GM18507 (cell line): Measurements from ENCODE around the gene KCTD21.
"Not testable (repeated sequence)": the region's sequence is repeated elsewhere in the genome, so short reads cannot be mapped to it uniquely, and the experiment has no call there.

Experiments used
- DNase-seq: peaks from one replicate; pipeline ENCODE4 v3.0.0; 2011; ENCODE audit warnings: low read depth; ENCODE audit not compliant: insufficient read length; ENCODE audit errors: extremely low spot score
- FAIRE-seq: peaks from 2 replicates; lab custom pipeline; 2011; peaks lifted over from hg19 to GRCh38; lab: Jason Lieb, UNC

KCTD21 gene, protein sequence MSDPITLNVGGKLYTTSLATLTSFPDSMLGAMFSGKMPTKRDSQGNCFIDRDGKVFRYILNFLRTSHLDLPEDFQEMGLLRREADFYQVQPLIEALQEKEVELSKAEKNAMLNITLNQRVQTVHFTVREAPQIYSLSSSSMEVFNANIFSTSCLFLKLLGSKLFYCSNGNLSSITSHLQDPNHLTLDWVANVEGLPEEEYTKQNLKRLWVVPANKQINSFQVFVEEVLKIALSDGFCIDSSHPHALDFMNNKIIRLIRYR

DNA sequence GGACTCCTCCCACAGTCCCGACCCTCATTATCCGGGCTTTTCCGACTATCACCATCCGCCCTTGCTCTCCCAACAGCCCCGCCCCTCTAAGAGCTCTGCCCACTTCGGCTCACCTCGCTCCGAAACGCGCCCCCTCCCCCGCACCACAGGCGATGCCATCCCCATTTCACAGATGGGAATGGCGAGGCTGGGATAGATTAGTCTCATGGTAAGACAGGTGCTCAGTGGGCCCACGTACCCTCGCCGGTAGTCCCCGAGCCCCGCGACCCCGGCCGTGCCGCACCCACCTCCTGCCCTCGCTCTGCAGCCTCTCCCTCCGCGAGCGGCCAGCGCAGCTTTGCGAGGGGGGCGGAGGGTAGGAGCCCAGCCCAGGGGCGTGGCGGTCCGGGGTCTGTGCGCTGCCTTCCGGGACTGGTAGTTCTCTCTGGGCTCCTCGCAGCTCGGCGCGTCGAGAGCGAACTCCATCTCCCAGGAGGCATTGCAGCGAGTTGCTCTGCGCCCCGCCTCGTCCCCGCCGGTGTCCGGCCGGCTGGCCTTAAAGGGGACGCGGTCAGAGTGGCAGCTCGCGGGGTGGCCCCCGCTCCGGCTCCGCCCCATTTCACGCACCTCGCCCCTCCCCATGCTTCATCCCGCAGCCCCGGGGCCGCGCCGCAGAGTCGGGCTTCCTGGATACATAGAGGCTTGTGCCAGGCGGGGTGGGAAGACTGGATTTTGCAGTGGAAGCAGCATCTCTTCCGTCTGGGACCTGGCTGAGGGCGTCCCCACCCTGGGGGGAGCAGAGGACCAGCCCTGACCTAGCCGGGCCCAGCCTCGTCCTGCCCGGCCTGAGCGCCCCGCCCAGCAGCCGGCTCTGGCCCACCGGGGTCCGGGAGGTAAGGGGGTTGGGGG is at the start of gene KCTD21, which contains the start of gene USP35:
KCTD21 (minus strand) TSS at position 341 of the 888 bp plus-strand sequence. CDS start 14,072 bp downstream, outside the sequence.
USP35 (plus strand) TSS at position 634 of the 888 bp plus-strand sequence. CDS start 7,327 bp downstream, outside the sequence.
- FAIRE-seq (peak; percentile 96), DNase-seq (peak; percentile 94)

DNA sequence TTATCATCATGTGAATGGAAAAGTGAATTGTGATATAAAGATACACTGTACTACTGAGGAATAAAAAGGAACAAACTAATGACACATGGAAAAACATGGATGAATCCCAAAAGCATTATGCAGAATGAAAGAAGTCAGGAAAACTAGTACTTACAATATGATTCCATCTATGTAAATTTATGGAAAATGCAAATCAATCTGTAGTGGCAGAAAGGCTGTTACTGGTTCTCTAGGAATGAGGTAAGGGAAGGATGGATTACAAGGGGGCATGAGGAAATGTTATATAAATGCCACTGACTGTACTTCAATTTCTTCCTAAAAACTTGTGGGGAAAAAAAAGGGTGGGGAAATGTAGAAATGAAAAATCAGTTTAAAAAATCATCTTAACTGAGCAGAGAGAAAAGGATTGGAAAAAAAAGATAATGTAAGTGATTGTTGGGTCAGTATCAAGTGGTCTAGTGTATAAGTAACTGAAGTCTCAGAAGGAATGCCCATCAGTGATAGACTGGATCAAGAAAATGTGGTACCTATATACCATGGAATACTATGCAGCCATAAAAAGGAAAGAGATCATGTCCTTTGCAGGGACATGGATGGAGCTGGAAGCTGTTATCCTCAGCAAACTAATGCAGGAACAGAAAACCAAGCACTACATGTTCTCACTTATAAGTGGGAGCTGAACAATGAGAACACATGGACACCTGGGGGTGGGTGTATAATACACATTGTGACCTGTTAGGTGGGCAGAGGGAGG is 49.0 kb upstream of the KCTD21 start:
- FAIRE-seq (no peak), DNase-seq (no peak)

DNA sequence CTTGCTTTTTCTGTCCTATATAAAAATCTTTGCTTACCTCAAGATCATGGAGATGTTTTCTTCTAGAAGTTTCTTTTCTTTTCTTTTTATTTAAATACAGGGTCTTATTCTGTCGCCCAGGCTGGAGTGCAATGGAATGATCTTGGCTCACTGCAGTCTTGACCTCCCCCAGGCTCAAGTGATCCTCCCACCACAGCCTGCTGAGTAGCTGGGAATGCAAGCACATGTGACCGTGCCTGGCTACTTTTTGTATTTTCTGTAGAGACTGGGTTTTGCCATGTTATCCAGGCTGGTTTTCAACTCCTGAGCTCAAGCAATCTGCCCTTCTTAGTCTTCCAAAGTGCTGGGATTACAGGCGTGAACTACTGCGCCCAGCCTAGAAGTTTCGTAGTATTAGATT is 45.6 kb upstream of the KCTD21 start:
- FAIRE-seq = no peak

DNA sequence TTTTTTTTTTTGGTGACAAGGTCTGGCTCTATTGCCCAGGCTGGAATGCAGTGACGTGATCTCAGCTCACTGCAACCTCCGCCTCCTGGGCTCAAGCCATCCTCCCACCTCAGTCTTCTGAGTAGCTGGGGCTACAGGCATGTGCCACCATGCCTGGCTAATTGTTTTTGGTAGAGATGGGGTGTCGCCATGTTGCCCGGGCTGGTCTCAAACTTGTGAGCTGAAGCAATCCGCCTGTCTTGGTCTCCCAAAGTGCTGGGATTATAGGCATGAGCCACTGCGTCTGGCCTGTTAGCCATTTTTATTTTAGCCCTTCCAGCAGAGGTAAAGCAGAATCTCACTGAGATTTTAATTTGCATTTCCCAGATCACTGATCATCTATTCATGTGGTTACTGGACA is 44.6 kb upstream of the KCTD21 start:
- not testable (repeated sequence) for FAIRE-seq, DNase-seq

More for the DNA sequence above, 45.6 kb upstream of the KCTD21 start:
- no peak for DNase-seq

DNA sequence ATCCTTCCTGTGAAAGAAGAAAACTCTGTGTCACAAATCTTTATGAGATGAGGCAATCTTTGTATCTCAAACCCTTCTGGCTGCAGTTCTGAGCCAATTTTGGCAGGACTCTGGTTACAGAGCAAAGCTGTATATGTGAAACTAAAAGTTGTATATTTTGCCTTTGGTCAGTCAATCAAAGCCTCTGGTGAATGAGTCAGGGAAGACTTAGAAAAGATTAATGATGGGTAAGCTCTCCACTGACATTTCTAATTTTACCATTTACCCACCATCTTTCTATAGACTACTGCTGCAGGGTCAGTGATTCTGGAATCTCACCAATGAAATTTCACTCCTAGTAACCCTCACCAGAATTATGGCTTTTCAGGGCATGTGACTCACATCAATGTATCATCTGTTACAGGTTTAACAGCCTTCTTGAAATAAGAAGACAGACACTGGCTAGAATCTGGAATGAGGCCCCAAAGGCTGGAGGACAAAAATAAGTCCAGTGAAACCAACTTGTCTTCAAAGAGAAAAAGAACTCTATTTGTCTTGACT is 43.6 kb upstream of the KCTD21 start:
- FAIRE-seq (no peak), DNase-seq (no peak)

DNA sequence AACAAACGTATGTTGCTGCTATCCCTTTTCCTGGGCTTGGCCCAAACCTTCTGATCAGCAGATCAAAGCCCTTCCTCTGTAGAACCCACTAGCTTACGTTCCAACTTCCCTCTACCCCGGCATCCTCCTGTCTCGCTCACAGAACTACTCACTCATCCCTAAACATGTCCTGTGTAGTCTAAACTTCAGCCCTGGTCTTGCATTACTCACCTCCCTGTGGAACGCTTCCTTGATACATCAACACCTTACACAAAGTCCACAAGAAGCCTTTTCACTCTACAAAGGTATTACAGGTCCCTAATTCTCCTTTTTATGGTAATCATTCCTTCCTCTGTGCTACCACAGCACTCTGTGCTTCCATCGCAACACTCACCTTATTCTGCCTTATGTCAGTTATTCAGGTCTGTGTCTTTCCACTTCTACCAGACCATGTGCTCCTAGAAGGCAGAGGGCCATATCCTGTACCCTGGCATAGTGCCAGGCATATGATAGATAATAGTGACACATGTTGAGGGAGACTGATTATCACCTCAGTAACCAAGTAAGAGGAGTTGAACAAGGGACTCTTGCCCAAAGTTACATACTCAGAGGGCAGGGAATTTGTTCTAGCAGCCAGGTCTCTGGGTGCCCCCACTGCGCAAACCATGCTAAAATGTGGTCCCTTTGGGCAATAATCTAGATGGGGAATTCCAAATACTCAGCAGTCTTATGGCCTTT is 41.9 kb upstream of the KCTD21 start:
- DNase-seq = no peak
- no peak for FAIRE-seq

DNA sequence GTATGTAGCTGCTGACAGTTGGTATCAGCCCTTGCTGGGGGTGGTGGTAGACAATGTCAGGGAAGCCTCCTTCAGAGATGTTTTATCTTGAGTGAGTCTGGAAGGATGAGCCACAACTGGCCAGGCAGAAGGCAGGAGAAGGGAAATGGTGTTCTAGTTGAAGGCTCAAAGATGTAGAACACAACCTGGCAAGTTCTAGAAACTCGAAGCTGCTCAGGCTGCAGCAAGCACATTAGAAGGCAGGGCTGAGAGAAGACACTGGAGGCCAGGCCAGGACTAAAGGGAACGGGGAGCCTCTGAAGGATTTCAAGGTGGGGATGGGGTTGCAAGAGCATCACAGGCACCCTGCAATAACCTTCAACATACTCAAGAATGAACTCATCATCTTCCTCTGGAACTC is 40.7 kb upstream of the KCTD21 start:
- FAIRE-seq (no peak), DNase-seq (no peak)

DNA sequence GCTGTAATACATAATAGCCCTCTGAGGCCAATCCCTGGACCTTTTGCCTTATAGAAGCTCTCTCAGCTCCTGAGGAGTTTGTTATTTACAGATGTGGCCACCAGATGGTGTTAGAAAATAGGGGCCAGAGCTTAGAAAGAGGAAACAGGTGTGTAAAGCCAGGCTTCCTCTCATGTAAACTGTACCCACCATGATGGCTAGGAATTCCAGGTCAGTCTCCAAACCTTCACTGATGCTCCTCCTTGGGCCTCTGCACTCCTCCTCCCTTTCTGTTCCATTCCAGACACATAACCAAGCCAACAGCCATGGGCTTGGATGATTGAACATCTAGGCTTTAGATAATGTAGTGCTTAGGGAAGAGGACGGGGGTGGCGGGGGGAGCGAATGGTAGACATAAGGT is 40.0 kb upstream of the KCTD21 start:
- FAIRE-seq (peak; percentile 75), DNase-seq (peak; percentile 30)

DNA sequence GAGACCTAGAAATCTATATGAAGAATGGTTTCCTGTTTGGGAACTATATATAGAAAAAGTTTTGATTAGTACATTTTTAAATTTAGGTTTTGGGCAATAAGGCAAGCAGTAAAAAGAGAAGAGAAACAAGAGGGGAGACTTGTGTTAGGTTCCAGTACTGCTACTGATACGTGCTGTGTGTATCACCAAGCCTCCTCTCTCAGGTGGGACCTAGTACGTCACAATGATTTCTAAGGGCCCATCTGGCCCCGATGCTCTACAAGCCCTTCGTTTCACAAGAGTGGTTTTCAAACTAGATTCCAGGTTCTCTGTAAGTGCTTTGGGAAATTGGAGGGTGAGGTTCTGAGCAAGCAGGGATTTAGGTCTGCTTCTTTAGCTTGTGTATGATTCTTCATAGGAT is 39.5 kb upstream of the KCTD21 start:
- DNase-seq (no peak), FAIRE-seq (no peak)

DNA sequence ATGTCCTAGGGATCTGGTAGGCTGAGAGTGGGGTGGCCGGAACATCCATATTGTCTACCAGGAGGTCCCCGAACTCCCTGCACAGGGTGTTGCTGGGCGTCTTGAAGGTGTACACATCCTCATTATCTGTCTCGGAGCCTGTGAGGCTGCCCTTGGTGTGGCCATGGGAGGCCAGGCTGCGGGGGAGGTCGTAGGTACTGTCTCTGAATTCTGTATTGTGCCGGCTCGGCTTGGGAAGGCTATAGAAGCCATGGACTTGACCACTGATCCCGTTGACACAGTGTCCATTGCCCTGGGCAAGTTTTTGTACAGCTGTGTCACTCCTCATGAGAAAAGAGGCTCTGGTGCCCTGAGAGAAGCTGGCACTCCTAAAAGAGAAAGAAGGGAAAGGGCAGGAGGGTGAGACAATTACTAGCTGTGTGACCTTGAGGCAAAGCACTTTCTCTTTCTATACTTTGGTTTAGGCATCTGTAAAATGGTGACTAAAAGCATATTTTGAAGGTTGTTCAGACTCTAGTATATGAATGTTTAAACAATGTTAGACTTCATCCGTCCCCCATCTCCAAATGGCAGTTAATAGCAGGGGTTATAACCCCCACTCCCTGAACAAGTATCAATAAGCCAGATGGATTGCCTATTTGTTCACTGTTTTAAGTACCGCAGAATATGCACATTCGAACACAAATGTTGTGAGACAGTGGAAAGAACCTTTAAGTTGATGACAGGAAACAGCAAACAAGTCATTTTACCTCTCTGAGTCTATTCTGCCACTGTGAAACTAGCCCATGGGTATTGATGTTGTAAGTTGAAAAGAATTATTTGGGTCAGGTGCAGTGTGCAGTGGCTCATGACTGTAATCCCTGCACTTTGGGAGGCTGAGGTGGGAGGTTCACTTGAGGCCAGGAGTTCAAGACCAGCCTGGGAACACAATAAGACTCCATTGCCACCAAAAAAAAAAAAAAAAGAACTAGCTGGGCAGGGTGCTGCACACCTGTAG is 38.6 kb upstream of the KCTD21 start:
- FAIRE-seq (no peak), DNase-seq (no peak)

DNA sequence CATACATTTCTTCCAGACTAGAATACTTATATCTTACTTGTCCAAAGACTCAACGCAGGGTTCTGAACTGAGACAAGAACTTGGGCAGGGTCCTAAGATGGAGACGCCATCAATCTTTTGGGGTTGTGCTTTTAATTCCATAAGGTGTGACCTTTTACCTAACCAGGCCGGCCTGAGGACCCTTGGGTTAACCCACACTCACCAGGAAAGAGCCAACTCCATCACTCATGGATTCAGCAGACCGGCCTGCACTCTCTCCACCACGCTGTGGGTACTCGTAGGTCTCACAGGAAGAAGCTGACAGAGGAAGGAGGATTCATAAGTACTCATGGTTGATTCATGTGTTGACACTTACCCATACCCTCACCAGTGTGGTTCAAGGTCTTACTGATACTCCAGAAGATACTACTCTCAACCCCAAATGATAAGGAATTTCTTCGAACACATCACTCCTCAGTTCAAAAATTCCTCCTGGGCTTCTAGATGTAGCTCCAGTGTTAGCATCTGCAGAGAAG is 36.5 kb upstream of the KCTD21 start:
- no peak for FAIRE-seq

DNA sequence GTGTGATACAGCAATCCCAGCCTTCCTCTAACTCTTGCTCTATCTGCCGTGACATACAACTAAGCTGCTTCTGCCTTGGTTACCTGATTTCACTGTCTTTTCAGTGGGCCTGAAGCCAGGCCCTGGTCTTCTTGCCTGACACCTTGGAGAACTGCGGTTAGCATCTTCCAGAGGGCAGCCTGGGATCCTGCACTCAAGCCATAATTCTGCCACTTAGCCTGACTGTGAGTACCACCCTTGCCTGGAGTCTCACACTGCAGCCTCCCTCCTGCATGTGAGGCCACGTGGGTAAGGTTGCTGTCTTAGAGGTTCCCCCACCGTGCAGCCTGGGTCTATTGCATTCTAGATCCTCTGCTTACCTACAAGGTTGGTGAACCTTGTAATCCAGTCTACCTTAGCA is 36.1 kb upstream of the KCTD21 start:
- FAIRE-seq (no peak), DNase-seq (no peak)

More for the DNA sequence above, 36.5 kb upstream of the KCTD21 start:
- no peak for DNase-seq

DNA sequence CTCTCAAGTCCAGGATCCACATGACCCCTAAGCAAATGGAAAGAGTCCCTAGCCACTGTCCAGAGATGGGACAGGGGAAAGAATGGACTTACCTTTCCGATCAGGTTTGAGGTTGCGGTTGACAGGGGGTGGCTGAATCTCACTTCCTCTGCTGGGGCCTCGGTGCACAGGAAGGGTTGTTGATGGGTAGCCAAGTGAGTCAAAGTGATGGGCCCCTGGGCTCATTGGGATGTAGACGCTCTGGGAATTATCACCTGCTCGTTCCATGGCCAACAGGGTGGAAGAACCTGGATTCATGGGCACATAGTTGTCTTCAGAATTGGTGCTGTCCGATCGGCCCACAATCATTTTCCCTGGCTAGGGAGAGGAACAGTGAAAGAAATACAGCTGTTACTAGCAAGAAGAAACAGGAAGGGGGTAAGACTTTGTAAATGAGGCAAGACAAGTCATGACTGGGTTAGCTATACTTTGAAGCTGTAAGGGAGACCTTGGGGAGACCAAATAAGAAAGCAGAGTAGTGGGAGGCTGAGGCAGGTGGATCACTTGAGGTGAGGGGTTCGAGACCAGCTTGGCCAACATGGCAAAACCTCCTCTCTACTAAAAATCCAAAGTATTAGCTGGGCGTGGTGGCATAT is 35.0 kb upstream of the KCTD21 start:
- FAIRE-seq (peak; percentile 60), DNase-seq (peak; percentile 17)

DNA sequence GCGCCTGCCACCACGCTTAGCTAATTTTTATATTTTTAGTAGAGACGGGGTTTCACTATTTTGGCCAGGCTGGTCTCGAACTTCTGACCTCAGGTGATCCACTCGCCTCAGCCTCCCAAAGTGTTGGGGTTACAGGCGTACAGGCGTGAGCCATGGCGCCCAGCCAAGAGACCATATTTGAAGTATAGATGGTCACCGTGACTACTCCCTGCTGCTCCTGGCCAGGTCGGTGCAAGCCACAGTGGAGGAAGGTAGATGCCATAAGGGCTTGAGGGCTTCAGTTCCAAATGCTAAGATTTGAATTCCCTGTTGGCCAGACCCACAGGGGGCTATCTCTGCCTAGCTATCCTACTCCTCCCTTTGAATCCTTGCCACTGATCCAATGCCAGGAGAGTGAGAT is 34.3 kb upstream of the KCTD21 start:
- not testable (repeated sequence) for FAIRE-seq, DNase-seq

DNA sequence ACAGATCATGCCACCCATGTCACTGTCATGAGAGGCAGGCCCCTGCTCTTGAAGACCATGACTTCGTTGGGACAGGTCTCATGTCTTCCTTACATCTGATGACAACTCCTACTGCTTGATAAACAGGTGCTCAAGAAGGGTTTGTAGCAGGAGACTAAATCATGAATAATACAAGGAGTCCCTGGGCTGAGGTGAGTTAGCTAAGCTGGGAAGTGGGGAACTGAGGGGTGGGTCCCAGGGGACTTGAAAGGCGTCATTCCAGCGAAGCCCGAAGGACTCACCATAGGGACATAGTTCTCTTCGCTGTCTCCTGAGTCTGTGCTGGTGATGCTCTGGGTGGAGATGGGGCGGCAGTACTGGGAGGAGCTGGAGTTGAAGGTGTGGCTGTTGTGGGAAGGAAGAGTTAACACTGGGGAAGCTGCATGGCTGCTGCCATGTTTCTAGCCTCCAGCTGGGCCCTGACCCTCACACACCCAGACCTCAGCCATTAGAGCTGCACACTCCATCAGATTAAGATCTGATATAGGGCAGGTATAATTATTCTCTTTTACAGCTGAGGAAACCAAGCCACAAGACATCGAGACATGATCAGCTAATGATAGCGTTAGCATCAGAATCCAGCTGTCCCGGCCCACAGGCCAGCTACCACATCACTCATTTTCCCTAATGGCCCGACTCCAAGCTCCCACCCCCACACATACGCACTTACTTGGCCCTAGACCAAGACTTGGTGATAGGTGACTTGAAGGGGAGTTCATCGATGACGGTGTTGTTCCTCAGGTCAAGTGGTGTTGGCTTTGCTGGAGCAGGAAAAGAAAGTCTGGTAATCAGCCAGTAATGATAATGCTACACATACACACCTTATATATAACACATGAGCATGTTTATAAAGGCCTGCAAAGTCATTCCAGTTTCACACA is 33.2 kb upstream of the KCTD21 start:
- DNase-seq (no peak), FAIRE-seq (no peak)
